Stimulated activated effector memory CD8-positive, alpha-beta T cell treated with anti-CD3 and anti-CD28 coated beads, Interleukin-12 subunit alpha, Interleukin-12 subunit beta, amount 100 ng/mL, for 72 hours (primary cell): ENCODE data around the gene HYCC2.
"Not testable (repeated sequence)": the region's sequence is repeated elsewhere in the genome, so short reads cannot be mapped to it uniquely, and the experiment has no call there.

ENCODE experiments used
- ATAC-seq: fragments of 150-1000 bp; cut with Tn5 transposase; 2 replicates; pipeline ENCODE4 v1.10.0; 2021
- DNase-seq, 2 donors: peaks; one replicate each; pipeline ENCODE4 v3.0.0; 2021 to 2022; ENCODE audit warnings: low spot score in 2 of 2
- H3K27ac Mint-ChIP-seq: one replicate; pipeline ENCODE4 v1.8.0; 2022; ENCODE audit warnings: mild to moderate bottlenecking, mixed read lengths
- H3K36me3 Mint-ChIP-seq: one replicate; pipeline ENCODE4 v1.8.0; 2022; ENCODE audit warnings: mild to moderate bottlenecking, mixed read lengths
- H3K4me1 Mint-ChIP-seq: one replicate; pipeline ENCODE4 v1.8.0; 2022; ENCODE audit warnings: mixed read lengths
- H3K4me3 Mint-ChIP-seq: one replicate; pipeline ENCODE4 v1.8.0; 2022; ENCODE audit warnings: mild to moderate bottlenecking, mixed read lengths
- H3K9me3 Mint-ChIP-seq: one replicate; pipeline ENCODE4 v1.8.0; 2022; ENCODE audit warnings: mixed read lengths

Gene HYCC2

DNA sequence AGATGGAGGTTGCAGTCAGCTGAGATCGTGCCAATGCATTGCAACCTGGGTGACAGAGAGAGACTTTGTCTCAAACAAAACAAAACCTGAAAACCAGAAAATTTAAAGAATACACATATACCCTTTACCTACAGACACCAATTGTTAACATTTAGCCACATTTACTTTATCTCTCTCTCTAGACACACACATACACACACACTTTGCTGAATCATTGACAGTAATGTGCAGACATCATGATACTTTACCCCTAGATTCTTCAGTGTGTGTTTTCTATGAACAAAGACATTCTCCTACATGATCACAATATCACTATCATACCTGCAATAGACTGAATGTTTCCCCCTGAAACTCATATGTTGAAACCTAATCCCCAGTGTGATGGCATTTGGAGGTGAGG is 34.3 kb upstream of the HYCC2 start:
- no peaks in the 10 kb centered on the region for H3K9me3 Mint-ChIP-seq
- no peaks in the 10 kb centered on the region for H3K36me3 Mint-ChIP-seq
- H3K27ac Mint-ChIP-seq, result no peak overlapping the region
- no peak for ATAC-seq
- no peak for DNase-seq
- H3K4me1 Mint-ChIP-seq, result no peaks in the 10 kb centered on the region
- H3K4me3 Mint-ChIP-seq, result no peak overlapping the region

DNA sequence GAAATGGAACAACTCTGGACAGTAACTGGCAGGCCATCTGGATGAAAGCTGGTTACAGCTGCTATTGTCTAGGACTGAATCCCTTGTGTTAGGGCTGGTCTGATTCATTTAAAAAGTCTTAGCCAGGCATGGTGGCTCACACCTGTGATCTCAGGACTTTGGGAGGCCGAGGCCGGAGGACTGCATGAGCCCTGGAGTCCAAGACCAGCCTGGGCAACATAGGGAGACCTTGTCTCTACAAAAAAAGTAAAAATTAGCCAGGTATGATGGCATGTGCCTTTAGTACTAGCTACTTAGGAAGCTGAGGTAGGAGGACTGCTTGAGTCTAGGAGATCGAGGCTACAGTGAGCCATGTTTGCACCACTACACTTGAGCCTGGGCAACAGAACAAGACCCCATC is 29.0 kb upstream of the HYCC2 start:
- ATAC-seq (no peak), DNase-seq (no peak)
- H3K36me3 Mint-ChIP-seq, result no peaks in the 10 kb centered on the region
- no peaks in the 10 kb centered on the region for H3K4me1 Mint-ChIP-seq
- H3K9me3 Mint-ChIP-seq, result no peaks in the 10 kb centered on the region
- H3K27ac Mint-ChIP-seq, result no peak overlapping the region
- H3K4me3 Mint-ChIP-seq, result no peak overlapping the region

DNA sequence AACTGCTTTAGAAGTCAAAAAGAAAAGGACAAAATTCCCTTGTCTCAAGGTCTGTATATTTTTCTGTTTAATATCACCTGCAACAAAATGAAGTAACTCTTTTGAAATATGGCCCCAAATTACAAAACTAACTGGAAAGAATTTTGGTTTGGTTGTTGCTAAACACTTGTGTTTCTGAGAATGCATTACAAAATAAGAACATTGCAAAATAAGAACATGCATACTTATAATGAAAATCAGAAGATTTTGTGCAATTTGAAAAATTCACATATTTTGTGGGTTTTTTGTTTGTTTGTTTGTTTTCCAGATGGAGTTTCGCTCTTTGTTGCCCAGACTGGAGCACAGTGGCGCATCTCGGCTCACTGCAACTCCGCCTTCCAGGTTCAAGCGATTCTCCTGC is 22.1 kb upstream of the HYCC2 start:
- Mint-ChIP-seq H3K4me1 (no peaks in the 10 kb centered on the region), H3K9me3 (no peaks in the 10 kb centered on the region), H3K4me3 (no peak overlapping the region), H3K36me3 (peaks cover 23% of the 10 kb centered on the region), H3K27ac (no peak overlapping the region)
- no peak for ATAC-seq
- DNase-seq, result no peak

DNA sequence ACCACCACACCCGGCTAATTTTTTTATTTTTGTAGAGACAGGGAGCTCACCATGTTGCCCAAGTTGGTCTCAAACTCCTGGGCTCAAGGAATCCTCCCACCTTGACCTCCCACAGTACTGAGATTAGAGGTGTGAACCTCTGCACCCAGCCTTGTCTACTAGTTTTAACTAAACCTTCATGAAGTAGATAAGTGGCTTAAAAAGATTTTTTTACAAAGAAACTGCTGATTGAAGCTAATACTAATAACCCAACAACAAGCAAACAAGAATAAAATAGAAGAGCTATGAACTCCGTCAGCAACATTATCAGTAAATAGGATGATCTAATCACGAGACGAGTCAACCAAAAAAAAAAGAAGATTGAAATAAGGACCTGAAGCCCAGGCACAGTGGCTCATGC is 19.1 kb upstream of the HYCC2 start:
- no peak overlapping the region for H3K4me3 Mint-ChIP-seq
- no peaks in the 10 kb centered on the region for H3K4me1 Mint-ChIP-seq
- DNase-seq (no peak), ATAC-seq (no peak)
- no peak overlapping the region for H3K27ac Mint-ChIP-seq
- H3K36me3 Mint-ChIP-seq, result peaks cover 51% of the 10 kb centered on the region
- no peaks in the 10 kb centered on the region for H3K9me3 Mint-ChIP-seq

DNA sequence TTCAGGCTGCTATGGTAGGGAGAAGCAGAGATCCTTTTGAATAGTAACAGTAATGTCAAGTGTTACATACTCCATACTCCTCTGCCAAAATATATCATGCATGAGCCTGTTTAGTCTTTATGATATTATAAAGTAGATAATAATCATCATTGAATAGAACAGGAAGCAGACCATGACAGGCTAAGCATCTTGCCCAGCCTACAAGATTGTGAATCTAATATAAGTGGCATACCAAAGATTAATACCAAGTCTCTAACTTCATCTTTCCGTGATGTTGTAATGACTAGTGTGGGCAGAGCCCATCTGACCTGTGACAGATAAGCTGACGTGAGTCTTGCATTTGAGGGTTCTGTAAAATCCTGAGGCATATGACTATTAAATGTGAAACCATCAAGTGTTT is 13.4 kb upstream of the HYCC2 start:
- Mint-ChIP-seq H3K9me3 (no peaks in the 10 kb centered on the region), H3K27ac (peak overlapping the region; percentile 68), H3K36me3 (peaks cover 97% of the 10 kb centered on the region), H3K4me3 (no peak overlapping the region), H3K4me1 (no peaks in the 10 kb centered on the region)
- ATAC-seq, result no peak
- DNase-seq, result no peak

DNA sequence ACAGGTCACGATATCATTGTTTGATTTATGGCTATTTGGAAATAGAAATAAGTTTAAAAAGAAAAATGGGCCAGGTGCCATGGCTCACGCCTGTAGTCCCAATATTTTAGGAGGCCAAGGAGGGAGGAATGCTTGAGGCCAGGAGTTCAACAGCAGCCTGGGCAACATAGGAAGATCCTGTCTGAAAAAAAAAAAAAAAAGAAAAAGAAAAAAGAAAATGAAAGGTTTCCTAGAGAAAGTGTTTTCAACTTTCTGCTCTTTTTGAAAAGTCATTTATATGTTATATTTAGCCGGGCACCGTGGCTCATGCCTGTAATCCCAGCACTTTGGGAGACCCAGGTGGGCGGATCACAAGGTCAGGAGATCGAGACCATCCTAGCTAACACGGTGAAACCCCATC is 3.5 kb upstream of the HYCC2 start:
- DNase-seq (no peak), ATAC-seq (no peak)
- no peaks in the 10 kb centered on the region for H3K9me3 Mint-ChIP-seq
- no peak overlapping the region for H3K4me3 Mint-ChIP-seq
- H3K36me3 Mint-ChIP-seq, result peaks cover 33% of the 10 kb centered on the region
- peaks cover 27% of the 10 kb centered on the region for H3K4me1 Mint-ChIP-seq
- no peak overlapping the region for H3K27ac Mint-ChIP-seq

DNA sequence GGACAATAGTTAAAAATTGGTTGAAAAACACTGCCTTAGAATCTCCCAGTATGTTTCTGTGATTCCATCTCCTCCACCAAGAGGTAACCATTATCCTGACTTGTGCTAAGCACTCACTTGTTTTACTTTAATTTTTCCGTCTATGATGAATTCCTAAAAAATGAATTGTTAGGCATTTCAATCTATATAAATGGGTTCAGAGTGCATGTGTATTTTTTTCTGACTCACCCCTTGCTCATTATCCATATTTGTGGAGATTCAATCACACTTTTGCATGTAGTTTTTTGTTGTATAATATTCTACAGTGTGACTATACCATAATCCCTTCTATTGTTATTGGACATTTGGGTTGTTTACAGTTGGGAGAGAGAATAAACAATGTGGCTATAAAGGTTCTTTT is 1.6 kb upstream of the HYCC2 start:
- DNase-seq, result no peak
- Mint-ChIP-seq H3K4me3 (peak overlapping the region; percentile 99), H3K27ac (no peak overlapping the region), H3K36me3 (peaks cover 18% of the 10 kb centered on the region), H3K4me1 (peaks cover 44% of the 10 kb centered on the region), H3K9me3 (no peaks in the 10 kb centered on the region)
- ATAC-seq, result no peak

DNA sequence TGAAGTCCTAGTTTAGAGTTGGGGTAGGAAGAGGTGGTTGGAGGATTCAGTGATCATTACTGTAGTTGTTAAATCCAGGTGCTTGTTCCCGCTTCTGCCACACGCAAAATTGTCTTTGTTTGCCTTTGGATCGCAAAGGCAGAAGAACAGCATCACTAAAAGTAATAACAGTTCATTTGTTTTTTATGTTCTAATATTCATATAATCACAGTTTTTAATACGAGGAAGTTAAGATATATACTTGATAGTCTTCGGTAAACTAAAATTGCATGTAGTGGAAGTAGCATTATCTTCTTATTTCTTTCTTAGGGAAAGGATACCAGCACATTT is 695 bp upstream of the HYCC2 start:
- no peak for DNase-seq
- Mint-ChIP-seq H3K27ac (peak overlapping the region; percentile 96), H3K4me3 (peak overlapping the region; percentile 99), H3K36me3 (peaks cover 18% of the 10 kb centered on the region), H3K4me1 (peaks cover 45% of the 10 kb centered on the region), H3K9me3 (no peaks in the 10 kb centered on the region)
- no peak for ATAC-seq

DNA sequence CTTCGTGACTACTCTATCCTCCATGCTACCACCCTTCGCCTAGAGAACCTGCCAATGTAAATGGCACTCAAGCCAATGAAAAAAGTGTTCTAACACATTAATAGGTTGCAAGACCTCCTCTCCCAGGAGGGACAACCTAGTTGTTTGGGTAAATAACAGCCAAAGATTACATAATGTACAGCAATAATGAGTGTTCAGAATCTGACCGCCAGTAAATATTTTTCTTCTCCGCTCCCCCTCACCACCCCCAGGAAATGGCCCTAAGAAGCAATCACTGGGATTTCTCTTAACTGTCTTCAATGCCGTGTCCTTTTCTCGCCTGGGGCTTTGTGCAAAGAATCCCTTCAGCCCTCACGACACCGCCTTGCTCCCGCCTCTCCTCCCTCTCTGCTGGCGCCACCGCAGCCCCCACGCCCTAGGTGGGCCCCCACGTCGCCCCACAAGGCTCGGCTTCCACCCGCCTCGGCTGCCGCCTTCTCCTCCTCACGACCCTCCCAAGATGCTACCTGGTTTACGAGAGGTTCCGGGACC is 458 bp downstream of the HYCC2 start:
- H3K4me1 Mint-ChIP-seq, result peaks cover 55% of the 10 kb centered on the region
- no peak for DNase-seq

DNA sequence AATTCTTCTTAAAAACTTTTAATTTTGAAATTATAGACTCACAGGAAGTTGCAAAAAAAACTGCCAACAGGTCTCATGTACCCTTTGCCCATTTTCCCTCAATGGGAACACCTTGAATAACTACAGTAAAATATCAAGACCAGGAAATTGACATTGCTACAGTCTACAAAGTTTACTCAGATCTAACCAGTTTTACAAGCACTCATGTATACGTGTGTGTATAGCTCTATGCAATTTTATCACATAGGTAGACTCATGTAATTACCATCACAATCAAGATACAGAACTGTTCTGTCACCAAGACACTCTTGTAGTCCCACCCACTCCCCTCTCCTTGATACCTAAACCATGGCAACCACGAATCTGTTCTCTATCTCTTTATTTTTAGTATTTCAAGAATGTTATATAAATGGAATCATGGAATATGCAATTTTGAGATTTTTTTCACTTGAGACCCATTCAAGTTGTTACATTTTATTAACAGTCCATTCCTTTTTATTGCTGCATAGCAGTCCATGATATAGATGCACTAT is 6.6 kb downstream of the HYCC2 start:
- peaks cover 64% of the 10 kb centered on the region for H3K4me1 Mint-ChIP-seq
- DNase-seq (no peak), ATAC-seq (no peak)
- no peaks in the 10 kb centered on the region for H3K9me3 Mint-ChIP-seq
- H3K27ac Mint-ChIP-seq, result no peak overlapping the region
- H3K36me3 Mint-ChIP-seq, result peaks cover 28% of the 10 kb centered on the region
- H3K4me3 Mint-ChIP-seq, result no peak overlapping the region

More for the DNA sequence above, 458 bp downstream of the HYCC2 start:
- ATAC-seq, result peak; percentile 45
- Mint-ChIP-seq H3K36me3 (peaks cover 18% of the 10 kb centered on the region), H3K27ac (peak overlapping the region; percentile 96), H3K4me3 (peak overlapping the region; percentile 99), H3K9me3 (no peaks in the 10 kb centered on the region)

DNA sequence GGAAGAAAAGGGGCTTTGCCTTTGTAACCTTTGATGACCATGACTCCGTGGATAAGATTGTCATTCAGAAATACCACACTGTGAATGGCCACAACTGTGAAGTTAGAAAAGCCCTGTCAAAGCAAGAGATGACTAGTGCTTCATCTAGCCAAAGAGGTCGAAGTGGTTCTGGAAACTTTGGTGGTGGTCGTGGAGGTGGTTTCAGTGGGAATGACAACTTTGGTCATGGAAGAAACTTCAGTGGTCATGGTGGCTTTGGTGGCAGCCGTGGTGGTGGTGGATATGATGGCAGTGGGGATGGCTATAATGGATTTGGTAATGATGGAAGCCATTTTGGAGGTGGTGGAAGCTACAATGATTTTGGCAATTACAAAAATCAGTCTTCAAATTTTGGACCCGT is 8.0 kb downstream of the HYCC2 start:
- H3K9me3 Mint-ChIP-seq, ATAC-seq: not testable (repeated sequence)
- peaks cover 65% of the 10 kb centered on the region for H3K4me1 Mint-ChIP-seq
- peaks cover 37% of the 10 kb centered on the region for H3K36me3 Mint-ChIP-seq
- peak; percentile 47 to 84 for DNase-seq
- H3K27ac Mint-ChIP-seq, result peak overlapping the region; percentile 93
- H3K4me3 Mint-ChIP-seq, result peak overlapping the region; percentile 25

DNA sequence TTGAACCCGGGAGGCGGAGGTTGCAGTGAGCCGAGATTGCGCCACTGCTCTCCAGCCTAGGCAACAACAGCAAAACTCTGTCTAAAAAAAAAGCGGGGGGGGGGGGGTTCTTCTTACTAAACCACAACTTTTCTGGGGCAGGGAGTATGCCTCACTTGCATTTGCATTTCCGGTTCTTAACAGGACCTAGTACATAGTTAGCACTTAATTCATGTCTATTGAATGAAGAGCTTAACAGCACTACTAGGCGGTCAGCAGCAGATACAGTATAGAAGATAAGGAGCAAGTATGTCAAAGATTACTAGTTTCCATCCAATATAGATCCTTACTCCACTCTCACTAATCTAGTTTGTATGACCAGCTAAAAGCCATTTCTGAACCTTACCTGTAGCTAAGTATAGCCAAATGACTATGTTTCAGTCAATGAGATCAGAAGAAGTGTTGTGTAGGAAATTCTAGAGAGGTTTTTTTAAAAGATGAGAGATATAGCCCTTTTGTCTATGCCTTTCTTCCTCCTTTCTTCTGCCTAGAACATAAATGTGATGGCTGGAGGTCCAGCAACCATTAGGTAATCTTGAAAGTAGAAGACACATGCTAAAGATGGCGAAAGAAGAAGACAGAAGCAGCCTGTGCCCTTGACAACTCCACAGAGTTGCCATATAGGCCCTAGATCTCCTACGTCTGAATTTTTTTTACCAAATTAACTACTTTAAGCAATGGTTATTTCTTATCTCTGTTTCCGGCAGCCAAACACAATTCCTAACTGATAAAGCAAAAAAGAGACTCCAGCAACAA is 11.3 kb downstream of the HYCC2 start:
- ATAC-seq, result peak; percentile 46
- H3K4me1 Mint-ChIP-seq, result peaks cover 56% of the 10 kb centered on the region
- H3K36me3 Mint-ChIP-seq, result peaks cover 43% of the 10 kb centered on the region
- peak overlapping the region; percentile 7 for H3K27ac Mint-ChIP-seq
- DNase-seq, result no peak
- no peaks in the 10 kb centered on the region for H3K9me3 Mint-ChIP-seq
- H3K4me3 Mint-ChIP-seq, result peak overlapping the region; percentile 11

DNA sequence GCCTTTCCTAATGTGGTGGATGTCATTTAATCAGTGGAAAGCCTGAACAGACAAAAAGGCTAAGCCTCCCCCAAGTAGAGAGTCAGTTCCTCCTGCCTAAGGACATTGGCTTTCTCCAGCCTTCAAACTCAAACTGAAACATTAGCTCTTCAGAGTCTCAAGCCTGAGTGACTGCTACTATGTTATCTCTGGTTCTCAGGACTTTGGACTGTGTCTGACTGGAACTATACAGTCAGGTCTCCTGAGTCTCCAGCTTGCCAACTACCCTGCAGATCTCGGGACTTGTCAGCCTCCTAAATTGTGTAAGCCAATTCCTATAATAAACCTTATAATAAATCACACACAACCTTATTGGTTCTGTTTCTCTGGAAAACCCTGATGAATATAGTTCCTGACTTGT is 12.6 kb downstream of the HYCC2 start:
- ATAC-seq (no peak), DNase-seq (no peak)
- H3K27ac Mint-ChIP-seq, result peak overlapping the region; percentile 7
- peaks cover 50% of the 10 kb centered on the region for H3K4me1 Mint-ChIP-seq
- H3K9me3 Mint-ChIP-seq, result no peaks in the 10 kb centered on the region
- peaks cover 42% of the 10 kb centered on the region for H3K36me3 Mint-ChIP-seq
- no peak overlapping the region for H3K4me3 Mint-ChIP-seq

DNA sequence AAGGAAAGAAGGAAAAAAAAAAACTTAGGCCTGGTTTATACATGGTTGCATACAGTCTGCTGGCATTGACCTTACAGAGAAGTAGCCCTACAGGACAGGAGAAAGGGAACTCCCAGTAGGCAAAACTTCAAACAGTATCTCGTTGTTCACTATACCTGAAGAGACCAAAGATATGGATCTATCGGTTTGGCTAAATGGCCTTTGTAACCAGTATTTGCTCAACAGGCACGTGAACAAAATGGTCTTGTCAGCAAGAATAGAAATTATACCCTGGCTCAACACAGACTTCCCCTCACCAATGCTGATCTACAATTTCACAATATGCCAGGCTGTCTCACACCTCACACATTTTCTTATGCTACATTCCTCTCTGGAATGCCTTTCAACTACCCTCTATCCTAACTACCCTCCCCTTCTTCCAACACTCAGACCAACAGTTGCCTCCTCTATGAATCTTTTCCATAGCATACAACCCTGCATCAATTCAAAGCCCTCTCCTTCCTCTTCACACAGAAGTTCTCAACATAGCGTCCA is 13.7 kb downstream of the HYCC2 start:
- DNase-seq (no peak), ATAC-seq (no peak)
- no peak overlapping the region for H3K4me3 Mint-ChIP-seq
- H3K9me3 Mint-ChIP-seq, result no peaks in the 10 kb centered on the region
- H3K27ac Mint-ChIP-seq, result peak overlapping the region; percentile 7
- H3K36me3 Mint-ChIP-seq, result peaks cover 39% of the 10 kb centered on the region
- H3K4me1 Mint-ChIP-seq, result peaks cover 39% of the 10 kb centered on the region

DNA sequence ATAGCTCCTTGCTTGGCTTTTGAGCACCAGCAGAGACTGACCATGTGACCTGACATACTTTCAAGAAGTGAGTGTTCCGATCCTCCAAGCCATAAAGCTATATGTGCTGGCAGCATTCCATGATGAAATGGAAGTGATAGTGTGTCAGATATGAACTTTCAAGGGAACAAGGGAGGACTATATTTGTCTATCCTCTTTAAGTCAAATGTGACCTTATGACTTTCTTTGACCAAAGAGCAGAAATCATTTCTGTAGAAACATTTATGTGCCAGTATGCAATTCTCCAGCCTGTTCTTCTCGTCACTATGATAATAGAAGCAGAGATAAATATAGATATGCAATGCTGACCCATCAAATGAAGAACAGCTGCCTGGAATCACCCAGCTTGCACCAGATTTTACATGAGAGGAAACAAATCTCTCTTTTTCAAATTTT is 14.4 kb downstream of the HYCC2 start:
- Mint-ChIP-seq H3K27ac (peak overlapping the region; percentile 10), H3K36me3 (peaks cover 46% of the 10 kb centered on the region), H3K9me3 (no peaks in the 10 kb centered on the region), H3K4me1 (peaks cover 45% of the 10 kb centered on the region), H3K4me3 (no peak overlapping the region)
- no peak for DNase-seq
- ATAC-seq, result no peak

DNA sequence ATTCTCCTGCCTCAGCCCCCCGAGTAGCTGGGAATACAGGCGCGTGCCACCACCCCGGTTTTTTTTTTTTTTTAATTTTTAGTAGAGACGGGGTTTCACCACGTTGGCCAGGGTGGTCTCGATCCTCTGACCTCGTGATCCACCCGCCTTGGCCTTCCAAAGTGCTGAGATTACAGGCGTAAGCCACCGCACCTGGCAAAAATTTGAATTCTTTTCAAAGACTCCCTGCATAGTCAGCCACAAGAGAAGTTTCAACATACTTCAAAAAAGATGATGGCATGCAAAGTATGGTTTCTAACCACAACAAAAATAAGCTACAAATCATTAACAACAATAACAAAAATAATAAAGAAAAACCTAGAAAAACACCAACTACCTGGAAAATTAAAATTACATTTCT is 22.0 kb downstream of the HYCC2 start:
- DNase-seq, result no peak
- Mint-ChIP-seq H3K27ac (no peak overlapping the region), H3K4me1 (peaks cover 30% of the 10 kb centered on the region), H3K36me3 (peaks cover 29% of the 10 kb centered on the region), H3K9me3 (peaks cover 5% of the 10 kb centered on the region), H3K4me3 (no peak overlapping the region)
- ATAC-seq, result no peak
